GM18498 (cell line): ENCODE measurements around the gene NT5M.

Source experiments
- ATAC-seq: cut with Tn5 transposase; IDR thresholded peaks from one replicate; pipeline ENCODE4 v1.9.1; 2021; ENCODE audit warnings: mild to moderate bottlenecking, moderate library complexity; ENCODE audit not compliant: unreplicated experiment

The NT5M gene

DNA sequence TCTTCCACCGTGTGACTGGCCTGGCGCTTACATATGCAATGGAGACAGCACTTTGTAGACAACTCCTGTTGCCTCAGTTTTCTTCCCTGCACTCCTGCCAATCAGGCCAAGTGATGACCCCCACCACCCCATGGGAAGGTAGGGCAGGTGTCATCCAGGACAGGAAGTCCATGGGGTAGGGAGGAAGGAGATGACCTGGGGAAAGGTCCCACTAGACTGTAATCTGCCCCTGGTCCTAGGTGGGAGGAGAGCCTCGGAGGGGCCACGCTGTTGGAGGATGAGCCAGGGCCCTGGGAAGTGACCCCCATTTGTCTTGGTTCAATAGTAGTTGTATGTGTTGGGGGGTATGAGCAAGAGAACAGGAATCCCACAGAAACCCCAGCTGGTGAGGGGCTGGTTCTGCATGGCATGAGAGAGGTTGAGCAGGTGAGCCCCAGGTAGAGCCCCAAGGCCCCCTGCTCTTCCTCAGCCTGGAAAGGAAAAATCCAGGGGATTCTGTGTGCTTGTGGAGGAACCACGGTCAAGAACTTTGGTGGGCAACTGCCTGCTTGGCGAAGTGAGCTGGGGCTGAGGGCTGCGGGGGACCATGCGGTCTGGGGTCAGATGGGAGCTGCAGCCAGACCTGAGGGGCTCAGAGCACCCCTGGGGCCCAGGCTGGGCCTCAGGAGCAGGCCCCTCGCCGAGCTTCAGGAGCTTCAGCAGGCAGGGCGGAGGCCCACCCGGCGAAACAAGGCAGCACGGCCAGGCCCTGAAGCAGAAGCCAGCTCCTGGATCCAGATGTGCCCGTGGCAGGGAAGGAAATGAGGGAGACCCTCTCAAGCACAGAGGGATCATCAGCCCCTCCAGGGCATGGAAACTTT, 50.7 kb downstream of the NT5M start:
- ATAC-seq: no peak

GRCh38 chr17:17354560-17355349, 51.6 kb downstream of the NT5M start:
- ATAC-seq: no peak

GRCh38 chr17:17355426-17355825, 52.3 kb downstream of the NT5M start:
- no peak for ATAC-seq

- no peak for ATAC-seq
These were observed 53.2 kb downstream of the NT5M start for GRCh38 chr17:17356149-17356930.

DNA sequence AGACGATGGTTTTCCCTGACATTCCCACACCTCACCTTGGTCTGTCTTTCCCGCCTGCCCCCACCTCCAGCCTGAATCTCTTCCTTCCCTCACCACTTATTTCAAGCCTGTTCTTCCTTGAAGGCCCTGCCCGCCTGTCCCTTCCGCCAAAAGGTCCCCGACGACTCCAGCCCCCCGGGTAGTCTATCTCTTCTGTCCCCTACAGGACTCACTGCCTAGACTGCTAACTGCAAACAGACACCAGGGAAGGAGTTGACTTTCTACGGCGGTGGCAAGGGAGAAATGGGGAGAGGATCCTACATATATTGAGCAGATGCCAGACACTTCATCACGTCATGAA, 53.7 kb downstream of the NT5M start:
- ATAC-seq: no peak

DNA sequence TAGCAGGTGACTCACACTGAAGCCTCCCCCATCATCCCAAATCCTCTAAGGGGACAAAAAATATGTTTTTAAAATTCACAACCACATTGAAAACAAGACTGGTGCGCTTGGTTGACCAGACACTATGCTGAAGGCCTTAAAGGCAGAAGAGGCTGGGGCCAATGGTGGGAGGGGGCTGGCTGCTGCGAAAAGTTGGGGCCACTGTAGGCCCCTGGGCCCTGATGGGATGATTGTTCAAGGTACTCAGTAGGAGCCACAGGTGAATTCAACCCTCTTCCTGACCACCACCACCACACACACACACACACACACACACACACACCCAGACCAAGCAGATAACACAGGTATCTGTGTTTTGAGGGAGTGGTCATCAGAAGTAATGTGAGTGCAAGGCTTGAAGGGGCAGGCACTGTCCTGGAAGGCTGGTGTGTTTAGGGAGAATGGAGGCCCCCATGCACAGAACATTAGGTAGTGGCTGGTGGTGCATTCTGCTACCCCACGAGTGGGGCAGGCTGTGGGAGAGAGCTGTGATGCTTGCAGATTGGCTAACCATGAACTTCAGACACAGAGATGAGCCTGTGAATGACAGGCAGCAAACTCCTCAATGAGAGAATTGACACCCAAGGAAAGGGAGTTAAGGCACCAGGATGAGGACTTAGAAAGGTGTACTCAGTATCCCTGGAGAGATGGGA, 55.0 kb downstream of the NT5M start:
- no peak for ATAC-seq

DNA sequence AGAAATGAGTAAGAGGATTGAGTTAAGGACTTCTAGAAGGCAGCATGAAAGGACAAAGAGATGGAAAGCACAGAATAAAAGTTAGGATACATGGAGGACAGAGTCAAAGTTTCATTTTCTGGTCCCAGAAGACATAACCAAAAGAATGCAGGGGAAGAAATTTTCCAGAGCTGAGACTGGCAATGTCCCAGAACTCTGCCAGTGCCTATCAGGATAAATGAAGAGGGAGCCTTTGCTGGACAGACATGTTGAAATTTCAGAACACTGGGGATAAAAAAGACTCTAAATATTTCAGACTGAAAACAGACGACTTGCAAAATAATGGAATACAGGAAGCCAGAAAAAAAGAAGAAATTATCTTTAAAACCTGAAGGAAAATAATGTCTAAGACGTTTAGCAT, 55.7 kb downstream of the NT5M start:
- ATAC-seq: no peak

DNA sequence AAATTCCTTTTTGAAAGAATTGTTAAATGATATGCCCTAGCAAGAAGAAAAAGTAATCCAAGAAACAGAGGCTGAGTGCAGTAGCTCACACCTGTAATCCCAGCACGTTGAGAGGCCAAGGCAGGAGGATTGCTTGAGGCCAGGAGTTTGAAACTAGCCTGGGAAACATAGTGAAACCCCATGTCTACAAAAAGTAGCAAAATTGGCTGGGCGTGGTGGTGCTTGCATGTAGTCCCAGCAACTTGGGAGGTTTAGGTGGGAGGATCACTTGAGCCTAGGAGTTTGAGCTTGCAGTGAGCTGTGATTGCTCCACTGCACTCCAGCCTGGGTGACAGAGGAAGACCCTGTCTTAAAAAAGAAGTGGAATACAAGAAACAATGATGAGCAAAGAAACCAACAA, 56.1 kb downstream of the NT5M start:
- no peak for ATAC-seq

DNA sequence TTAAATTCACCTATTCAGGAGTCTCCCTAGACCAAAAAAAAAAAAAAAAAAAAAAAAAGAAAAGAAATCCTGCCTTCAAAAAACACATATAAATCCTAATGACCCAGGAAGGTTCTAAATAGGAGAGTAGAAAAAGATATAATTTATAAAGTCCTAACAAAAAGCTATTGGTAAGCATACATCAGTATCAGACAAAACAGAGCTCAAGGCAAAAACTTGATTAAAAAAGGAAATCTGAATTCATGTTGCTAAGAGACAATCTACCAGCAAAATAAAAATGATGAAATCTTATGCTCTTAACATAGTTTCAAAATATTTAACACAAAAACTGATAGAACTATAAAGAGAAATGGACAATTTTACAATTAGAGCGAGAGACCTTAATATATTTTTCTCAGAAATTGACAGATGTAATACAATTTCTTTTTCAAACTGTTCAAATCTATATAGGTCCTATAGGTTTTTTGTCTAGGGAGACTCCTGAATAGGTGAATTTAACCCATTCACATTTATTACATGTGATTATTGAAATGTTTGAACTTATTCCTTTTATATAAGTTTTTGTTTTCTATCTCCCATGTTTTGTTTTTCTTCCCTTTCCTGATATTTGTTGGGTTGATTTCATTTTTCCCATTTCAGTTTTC, 57.0 kb downstream of the NT5M start:
- no peak for ATAC-seq

DNA sequence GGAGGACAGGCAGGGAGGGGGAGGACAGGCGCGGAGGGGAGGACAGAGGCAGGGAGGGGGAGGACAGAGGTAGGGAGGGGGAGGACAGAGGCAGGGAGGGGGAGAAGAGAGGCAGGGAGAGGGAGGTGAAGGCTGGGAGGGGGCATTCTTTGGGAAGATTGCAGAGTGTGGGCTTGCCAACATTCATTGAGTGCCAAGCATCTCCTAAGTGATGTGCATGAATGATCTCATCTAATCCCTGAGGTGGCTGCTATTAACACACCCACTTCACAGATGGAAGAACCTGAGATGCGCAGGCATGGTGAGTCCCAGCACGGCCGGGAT, 58.3 kb downstream of the NT5M start:
- no peak for ATAC-seq

GRCh38 chr17:17361867-17362539, 58.8 kb downstream of the NT5M start:
- no peak for ATAC-seq

- ATAC-seq: no peak
These were observed 59.4 kb downstream of the NT5M start for GRCh38 chr17:17362540-17362930.

DNA sequence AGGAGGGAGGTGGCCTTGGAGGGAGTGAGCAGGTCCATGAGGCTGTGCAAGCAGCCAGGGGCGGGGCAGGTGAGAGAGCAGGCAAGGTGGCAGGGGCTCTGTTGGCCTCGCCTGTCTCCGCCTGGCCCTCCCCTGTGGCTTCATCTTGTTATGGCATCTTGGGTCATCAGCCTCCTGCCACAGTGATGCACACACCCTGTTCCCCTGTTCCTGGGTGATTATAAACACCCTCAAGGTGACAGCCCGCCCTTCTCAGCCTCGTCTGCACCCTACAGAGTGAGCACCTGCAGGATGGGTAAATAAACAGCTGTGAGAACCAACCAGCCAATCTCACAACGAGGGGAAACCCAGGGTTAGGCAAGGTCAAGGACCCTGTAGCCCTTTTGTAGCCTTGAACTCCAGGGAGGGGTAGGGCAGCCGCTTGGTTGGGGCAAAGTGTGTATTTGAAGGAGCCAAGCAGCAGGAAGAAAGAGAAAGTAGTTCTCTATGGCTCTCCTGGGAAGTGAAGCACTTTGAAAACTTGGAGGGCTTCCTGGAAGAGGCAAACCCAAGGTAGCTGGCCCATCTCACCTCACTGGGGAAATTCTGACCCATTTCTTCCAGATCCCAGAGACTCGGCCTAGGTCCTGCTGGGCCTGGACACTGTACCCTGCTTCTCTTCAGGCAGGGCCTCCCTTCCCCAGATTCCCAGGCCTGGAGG, 60.6 kb downstream of the NT5M start:
- ATAC-seq: no peak

DNA sequence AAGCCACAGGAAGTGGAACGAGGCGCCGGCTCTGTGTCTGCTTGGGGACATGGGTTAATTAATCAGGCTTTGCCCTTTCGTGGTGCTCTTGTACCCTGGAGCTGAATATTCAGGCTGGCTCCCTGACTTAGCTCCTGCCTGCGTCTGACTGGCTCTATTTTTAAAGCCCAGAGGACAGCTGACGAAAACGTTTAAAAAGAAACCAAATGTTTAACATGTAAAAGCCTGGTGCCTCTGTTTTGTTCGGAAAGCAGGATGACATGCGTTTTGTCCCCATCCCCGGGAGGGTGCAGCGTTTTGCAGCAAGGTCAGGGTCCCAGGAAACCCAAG, 61.1 kb downstream of the NT5M start:
- no peak for ATAC-seq

GRCh38 chr17:17365476-17366110, 62.4 kb downstream of the NT5M start:
- ATAC-seq: no peak

- ATAC-seq: no peak
These were observed 63.1 kb downstream of the NT5M start for GRCh38 chr17:17366235-17366634.

DNA sequence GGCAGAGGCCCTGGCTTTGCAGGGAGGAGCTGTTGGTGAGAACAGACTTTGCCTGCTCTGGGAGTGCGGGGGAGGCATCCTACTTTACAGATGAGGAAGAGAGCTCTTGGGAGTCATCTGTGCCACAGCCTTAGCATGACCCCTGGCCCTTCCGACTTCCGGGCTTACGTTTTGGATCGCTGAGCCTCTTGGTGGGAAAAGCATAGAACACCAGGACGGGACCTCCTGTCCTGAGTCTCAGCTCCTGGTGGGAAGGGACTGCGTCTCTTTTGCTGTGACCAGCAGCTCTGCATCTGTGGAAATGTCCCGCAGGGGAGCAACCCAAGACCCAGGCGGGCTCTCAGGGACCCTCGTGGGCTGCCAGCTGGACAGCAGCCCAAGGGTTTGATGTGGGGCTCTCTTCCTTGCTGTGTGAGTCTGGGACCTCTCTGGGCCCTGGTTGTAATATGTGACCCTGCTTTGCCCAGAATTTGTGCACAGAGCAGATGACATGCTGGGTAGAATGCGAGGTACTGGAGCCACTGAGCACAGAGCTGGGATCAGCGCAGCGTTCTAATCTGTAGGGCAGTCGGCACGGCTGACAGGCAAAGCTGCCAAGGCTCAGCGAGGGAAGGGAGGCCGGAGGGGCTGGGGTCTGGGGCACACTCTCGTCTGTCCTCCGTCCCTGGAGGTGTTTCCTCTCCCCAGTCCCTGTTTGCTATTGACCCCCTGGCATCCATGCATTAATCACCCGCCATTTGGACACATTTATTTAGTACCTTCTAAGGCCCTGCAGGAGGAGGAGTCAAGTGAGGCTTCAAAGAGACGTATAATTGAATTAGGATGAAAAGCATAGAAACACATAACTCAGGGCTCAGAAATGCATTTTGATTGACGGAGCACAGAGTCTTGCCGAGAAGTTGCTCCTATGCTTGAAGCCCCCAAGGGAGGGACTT, 64.0 kb downstream of the NT5M start:
- no peak for ATAC-seq

DNA sequence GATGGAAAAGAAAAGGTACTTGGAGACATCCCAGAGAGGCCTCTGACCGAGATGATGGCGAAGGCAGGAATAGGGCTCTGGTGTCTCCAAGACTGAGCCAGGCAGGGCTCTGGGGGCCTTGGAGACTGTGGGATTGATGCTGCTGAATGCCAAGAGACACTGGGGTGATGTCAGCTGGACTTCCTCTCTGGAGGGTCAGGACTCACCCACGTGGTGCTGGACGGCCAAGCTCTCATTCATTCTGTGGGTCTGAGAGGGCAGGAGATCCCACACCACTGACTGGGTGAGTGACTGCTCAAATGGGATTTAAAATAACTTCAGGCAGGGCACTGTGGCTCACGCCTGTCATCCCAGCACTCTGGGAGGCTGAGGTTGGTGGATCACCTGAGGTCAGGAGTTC, 64.8 kb downstream of the NT5M start:
- ATAC-seq: no peak
